HG03342 (cell line): ENCODE measurements around the gene GPR143.

Experiments used
- ATAC-seq: cut with Tn5 transposase; IDR thresholded peaks from one replicate; pipeline ENCODE4 v1.9.1; 2021; ENCODE audit warnings: mild to moderate bottlenecking, moderate library complexity; ENCODE audit not compliant: unreplicated experiment

The GPR143 gene

GRCh38 chrX:9708923-9709553, 56.6 kb downstream of the GPR143 start:
- ATAC-seq = peak; percentile 90

GRCh38 chrX:9708086-9708485, 57.6 kb downstream of the GPR143 start:
- ATAC-seq = no peak

- no peak for ATAC-seq
Observed at GRCh38 chrX:9707306-9708033, 58.2 kb downstream of the GPR143 start.

GRCh38 chrX:9706421-9706820, 59.2 kb downstream of the GPR143 start:
- ATAC-seq = no peak

GRCh38 chrX:9704876-9705465, 60.7 kb downstream of the GPR143 start:
- ATAC-seq = no peak

GRCh38 chrX:9703406-9703805, 62.2 kb downstream of the GPR143 start:
- ATAC-seq = no peak

- no peak for ATAC-seq
Observed at GRCh38 chrX:9701790-9702189, 63.9 kb downstream of the GPR143 start.

GRCh38 chrX:9700555-9700954, 65.1 kb downstream of the GPR143 start:
- ATAC-seq = no peak

GRCh38 chrX:9698576-9698975, 67.1 kb downstream of the GPR143 start:
- ATAC-seq = no peak

GRCh38 chrX:9693307-9694001, 72.2 kb downstream of the GPR143 start:
- no peak for ATAC-seq

- no peak for ATAC-seq
Observed at GRCh38 chrX:9690046-9690445, 75.6 kb downstream of the GPR143 start.

GRCh38 chrX:9688833-9689232, 76.8 kb downstream of the GPR143 start:
- no peak for ATAC-seq

- no peak for ATAC-seq
Observed at GRCh38 chrX:9687899-9688298, 77.7 kb downstream of the GPR143 start.

- ATAC-seq = no peak
Observed at GRCh38 chrX:9683350-9683749, 82.3 kb downstream of the GPR143 start.

- no peak for ATAC-seq
Observed at GRCh38 chrX:9682861-9683260, 82.8 kb downstream of the GPR143 start.

GRCh38 chrX:9682456-9682855, 83.2 kb downstream of the GPR143 start:
- ATAC-seq = no peak

GRCh38 chrX:9681422-9681821, 84.2 kb downstream of the GPR143 start:
- ATAC-seq = no peak

GRCh38 chrX:9681011-9681410, 84.6 kb downstream of the GPR143 start:
- no peak for ATAC-seq

GRCh38 chrX:9678215-9678965, 87.3 kb downstream of the GPR143 start:
- ATAC-seq = no peak

GRCh38 chrX:9677098-9677739, 88.4 kb downstream of the GPR143 start:
- ATAC-seq = peak; percentile 97

GRCh38 chrX:9676738-9677097, 88.9 kb downstream of the GPR143 start:
- ATAC-seq = no peak
